NB4 (cell line): ENCODE results near the gene CCDC142.
A peak's percentile ranks its signal among the peaks of the same experiment; 100 is the strongest.

Experiments
- POLR2A ChIP-seq: IDR thresholded peaks from 2 replicates; pipeline ENCODE4 v1.6.1; 2011; ENCODE audit warnings: mild to moderate bottlenecking; ENCODE audit not compliant: insufficient read length; ENCODE audit errors: extremely low read depth
- TF ChIP-seq, protein P1 (sequence below): IDR thresholded peaks from one replicate; pipeline ENCODE4 v1.5.1; 2012; ENCODE audit warnings: low read depth, low read length

DNA sequence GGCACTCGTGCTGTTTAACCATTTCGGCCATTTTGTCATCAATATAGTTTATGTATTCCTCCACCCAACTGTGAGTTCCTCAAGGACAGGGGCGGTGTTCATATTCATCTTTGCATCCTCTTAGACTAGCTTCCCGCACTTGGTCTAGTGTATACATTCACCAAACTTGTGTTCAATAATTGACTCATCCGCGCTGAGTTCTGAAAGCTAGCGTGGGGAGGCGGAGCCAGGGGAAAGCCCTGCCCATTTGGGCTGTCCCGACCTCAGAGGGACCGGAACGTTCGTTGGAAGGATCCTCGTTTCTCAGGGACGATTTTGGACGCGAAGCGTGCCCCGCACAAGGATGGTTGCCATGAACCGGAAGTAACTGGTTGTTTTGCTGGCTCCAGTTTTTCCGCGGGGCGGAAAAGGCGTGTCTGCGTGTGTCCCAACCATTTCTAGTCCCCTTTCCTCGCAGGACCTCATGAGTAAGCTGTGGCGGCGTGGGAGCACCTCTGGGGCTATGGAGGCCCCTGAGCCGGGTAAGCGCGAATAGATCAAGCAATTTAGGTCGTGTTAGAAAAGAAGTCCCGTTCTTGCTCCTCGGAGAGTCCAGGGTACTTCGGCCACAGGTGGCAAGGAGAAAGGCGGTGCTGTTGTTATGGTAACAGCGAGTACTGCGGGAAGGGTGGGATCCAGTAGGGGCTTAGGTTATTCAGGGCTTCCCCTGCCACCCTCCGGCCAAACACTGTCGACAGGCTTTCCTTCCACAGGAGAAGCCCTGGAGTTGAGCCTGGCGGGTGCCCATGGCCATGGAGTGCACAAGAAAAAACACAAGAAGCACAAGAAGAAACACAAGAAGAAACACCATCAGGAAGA is 27.9 kb downstream of the CCDC142 start, which contains the start of gene INO80B:
- TF ChIP-seq, protein P1, sequence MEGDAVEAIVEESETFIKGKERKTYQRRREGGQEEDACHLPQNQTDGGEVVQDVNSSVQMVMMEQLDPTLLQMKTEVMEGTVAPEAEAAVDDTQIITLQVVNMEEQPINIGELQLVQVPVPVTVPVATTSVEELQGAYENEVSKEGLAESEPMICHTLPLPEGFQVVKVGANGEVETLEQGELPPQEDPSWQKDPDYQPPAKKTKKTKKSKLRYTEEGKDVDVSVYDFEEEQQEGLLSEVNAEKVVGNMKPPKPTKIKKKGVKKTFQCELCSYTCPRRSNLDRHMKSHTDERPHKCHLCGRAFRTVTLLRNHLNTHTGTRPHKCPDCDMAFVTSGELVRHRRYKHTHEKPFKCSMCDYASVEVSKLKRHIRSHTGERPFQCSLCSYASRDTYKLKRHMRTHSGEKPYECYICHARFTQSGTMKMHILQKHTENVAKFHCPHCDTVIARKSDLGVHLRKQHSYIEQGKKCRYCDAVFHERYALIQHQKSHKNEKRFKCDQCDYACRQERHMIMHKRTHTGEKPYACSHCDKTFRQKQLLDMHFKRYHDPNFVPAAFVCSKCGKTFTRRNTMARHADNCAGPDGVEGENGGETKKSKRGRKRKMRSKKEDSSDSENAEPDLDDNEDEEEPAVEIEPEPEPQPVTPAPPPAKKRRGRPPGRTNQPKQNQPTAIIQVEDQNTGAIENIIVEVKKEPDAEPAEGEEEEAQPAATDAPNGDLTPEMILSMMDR = no peak
- peak; percentile 58 for TF ChIP-seq POLR2A
